NCI-H1105 (cell line): ENCODE results near the gene TIAM1.

ENCODE experiments used
- DNase-seq: peaks from one replicate; lab custom pipeline; 2025; lab: John Stamatoyannopoulos, UW

TIAM1 gene

GRCh38 chr21:31087639-31088473 is 256.2 kb downstream of the TIAM1 start:
- DNase-seq = no peak

DNA sequence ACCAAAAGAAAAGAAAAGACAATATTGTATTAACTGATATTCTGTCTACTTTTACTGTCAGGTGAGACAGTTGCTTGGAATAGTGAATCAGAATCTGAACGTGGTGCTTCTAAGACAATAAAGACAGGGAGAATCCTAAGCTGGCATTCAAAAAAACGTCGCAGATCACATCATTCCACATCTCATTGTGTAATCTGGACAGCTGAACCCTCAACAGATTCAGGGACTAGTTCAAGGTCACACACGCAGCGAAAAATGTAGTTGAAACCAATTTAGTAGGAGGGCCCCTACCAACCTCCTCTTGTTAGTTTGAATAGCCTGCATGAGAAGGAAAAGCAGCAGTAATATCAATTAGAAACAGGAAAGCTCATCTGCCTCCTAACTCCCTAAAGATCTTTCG is 259.4 kb downstream of the TIAM1 start:
- DNase-seq = no peak

GRCh38 chr21:31078796-31079195 is 265.3 kb downstream of the TIAM1 start:
- no peak for DNase-seq

- no peak for DNase-seq
Measured at GRCh38 chr21:31078216-31078615, 265.8 kb downstream of the TIAM1 start.

DNA sequence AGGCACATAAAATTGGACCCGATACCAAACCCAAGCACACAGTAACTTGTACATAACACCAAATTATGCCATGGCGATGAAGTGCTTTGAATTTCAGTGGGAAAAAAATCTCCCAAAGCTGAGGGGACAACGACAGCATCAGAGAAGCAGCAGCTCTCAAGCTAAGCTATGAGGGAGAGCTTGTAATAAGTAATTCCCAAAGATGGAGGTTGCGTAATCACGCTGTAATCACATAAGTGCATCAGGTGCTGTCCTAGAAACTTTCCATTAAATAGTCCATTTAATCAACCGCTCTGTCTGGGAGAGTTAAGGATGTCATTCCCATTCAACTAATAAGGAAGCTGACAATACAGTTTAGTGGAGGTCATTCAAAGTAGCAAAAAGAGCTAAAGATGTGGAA is 268.2 kb downstream of the TIAM1 start:
- no peak for DNase-seq

GRCh38 chr21:31072533-31072932 is 271.5 kb downstream of the TIAM1 start:
- no peak for DNase-seq
